Fibroblast of pulmonary artery (primary cell): ENCODE results near the gene SNAP91.
"Not testable (repeated sequence)": the region's sequence is repeated elsewhere in the genome, so short reads cannot be mapped to it uniquely, and the experiment has no call there.

Experiments
- DNase-seq: peaks from one replicate; pipeline ENCODE4 v3.0.0-alpha.2; 2010; ENCODE audit warnings: low read depth
- H3K4me3 ChIP-seq: replicated peaks from 2 replicates; pipeline ENCODE4 v1.5.1; 2011; ENCODE audit warnings: low read depth, mild to moderate bottlenecking, control low read depth, low read length, moderate library complexity
- CTCF ChIP-seq: IDR thresholded peaks from 2 replicates; pipeline ENCODE4 v1.5.1; 2011; ENCODE audit warnings: mild to moderate bottlenecking, control low read depth, low read length, inconsistent platforms; ENCODE audit errors: missing control alignments

SNAP91 gene

DNA sequence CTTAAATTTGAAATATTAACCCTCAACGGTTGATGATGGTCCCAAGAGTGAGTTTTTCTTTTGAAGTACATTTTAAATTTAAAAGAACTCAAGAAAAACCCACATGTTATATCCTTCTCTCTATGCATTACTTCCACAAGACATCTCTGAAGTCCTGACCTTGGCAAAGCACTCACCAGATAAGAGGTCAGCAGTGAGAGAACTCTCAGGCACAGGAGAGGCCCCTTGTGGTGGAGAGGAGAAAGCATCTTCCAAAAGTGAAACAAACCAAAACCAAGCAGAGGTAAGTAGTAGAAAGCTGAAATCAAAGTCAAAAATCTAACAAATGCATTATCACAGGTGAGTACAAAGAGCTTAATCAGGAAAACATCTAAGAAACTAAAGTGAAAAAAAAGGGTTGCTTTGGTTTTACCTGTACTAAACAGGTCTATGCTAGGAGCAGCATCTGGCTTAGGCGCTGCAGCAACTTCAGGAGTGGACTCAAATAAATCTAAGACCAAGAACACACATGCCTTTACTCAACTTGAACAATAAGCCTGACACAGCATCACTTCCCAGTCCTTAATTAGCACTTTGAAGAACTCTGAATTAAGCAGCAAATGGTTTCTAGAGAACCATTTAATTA is 116.0 kb downstream of the SNAP91 start:
- peak; percentile 9 for DNase-seq
- peak; percentile 62 for TF ChIP-seq CTCF
- no peak overlapping the region for H3K4me3 ChIP-seq

DNA sequence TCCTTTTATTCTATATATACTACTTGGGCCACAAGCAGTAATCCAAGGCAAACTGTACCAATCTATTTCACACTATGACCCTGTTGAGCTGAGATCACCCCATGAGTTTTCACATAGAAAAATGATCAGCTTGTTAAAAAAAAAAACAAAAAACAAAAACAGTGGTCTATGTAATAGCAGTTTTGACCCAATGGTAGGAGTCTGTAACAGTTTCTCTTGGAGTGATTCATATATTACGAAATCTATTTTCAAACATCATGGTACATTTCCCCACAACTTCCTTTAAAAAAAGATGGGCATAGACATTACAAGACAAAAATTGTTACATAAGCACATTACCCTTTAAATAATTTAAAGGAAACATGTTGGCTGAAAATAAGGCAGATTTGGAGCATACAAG is 118.5 kb downstream of the SNAP91 start:
- DNase-seq: peak; percentile 60
- TF ChIP-seq CTCF: no peak
- H3K4me3 ChIP-seq: no peak overlapping the region

- no peak for TF ChIP-seq CTCF
- no peak overlapping the region for H3K4me3 ChIP-seq
- DNase-seq: no peak
Observed at GRCh38 chr6:83589076-83589475, 119.8 kb downstream of the SNAP91 start.

DNA sequence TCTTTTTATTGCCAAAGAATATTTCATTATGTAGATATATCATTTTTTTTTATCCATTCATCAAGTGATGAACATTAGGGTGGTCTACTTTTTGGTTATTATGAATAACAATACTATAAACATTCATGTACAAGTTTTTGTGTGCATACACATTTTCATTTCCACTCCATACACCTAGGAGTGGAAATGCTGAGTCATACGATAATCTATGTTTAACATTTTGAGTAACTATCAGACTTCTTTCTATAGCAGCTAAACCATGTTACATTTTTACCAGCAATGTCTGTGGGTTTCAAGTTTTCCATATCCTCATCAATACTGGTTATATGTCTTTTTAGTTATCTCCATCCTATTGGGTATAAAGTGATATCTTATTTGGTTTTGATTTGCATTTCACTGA is 130.8 kb downstream of the SNAP91 start:
- no peak overlapping the region for H3K4me3 ChIP-seq
- DNase-seq: no peak
- no peak for TF ChIP-seq CTCF

DNA sequence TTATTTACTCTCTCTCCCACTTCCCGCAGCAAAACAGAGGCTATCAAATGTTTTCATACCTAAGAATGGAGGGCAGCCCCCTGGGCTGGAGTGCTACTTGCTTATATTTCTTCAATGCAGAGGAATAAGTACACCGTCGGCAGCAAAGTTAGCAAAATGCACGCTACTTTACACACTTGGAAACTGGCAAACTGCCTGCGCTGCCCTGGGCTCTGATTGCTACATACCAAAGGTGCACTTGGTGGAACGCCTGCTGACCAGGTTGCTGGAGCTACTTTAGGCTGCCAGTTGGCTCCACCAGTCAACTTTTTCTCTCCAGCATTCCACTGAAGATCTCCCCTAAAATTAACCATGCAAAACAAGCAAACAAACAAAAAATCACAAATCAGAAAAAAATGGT is 134.1 kb downstream of the SNAP91 start:
- TF ChIP-seq CTCF: no peak
- no peak overlapping the region for H3K4me3 ChIP-seq
- no peak for DNase-seq

GRCh38 chr6:83571663-83572185 is 137.2 kb downstream of the SNAP91 start:
- not testable (repeated sequence) for DNase-seq, H3K4me3 ChIP-seq

DNA sequence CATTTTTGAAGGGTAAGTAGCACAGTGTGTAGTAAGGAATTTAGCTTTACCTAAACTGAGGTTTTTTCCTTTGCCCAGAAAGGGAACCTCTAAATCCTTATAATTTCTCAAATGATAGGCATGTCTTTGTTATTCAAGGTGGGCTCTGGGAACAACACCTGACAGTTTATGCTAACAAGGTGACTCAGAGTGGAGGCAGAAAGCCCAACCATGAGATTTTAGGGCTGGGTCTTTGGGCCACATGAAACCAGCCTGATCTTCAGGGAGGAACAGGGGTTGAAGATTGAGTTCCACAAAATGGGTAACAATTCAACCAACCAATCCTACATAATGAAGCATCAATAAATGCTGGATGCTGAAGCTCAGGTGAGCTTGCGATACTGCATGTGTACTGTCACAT is 149.9 kb downstream of the SNAP91 start:
- TF ChIP-seq CTCF: no peak
- no peak overlapping the region for H3K4me3 ChIP-seq
- no peak for DNase-seq

GRCh38 chr6:83556871-83557270 is 152.0 kb downstream of the SNAP91 start:
- no peak for DNase-seq
- H3K4me3 ChIP-seq: no peak overlapping the region
- TF ChIP-seq CTCF: no peak

DNA sequence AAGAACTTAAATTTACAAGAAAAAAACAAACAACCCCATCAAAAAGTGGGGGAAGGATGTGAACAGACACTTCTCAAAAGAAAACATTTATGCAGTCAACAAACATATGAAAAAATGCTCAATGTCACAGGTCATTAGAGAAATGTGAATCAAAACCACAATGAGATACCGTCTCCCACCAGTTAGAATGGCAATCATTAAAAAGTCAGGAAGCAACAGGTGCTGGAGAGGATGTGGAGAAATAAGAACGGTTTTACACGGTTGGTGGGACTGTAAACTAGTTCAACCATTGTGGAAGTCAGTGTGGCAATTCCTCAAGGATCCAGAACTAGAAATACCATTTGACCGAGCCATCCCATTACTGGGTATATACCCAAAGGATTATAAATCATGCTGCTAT is 157.2 kb downstream of the SNAP91 start:
- not testable (repeated sequence) for DNase-seq, H3K4me3 ChIP-seq

DNA sequence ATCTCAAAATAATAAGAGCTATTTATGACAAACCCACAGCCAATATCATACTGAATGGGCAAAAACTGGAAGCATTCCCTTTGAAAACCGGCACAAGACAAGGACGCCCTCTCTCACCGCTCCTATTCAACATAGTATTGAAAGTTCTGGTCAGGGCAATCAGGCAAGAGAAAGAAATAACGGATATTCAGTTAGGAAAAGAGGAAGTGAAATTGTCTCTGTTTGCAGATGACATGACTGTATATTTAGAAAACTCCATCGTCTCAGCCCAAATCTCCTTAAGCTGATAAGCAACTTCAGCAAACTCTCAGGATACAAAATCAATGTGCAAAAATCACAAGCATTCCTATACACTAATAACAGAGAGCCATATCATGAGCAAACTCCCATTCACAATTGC is 158.4 kb downstream of the SNAP91 start:
- not testable (repeated sequence) for DNase-seq

More for the DNA sequence above, 158.4 kb downstream of the SNAP91 start:
- not testable (repeated sequence) for H3K4me3 ChIP-seq
